GM12801 (cell line): ENCODE data around the gene FMNL2.

Experiments used
- CTCF ChIP-seq: IDR thresholded peaks from one replicate; pipeline ENCODE4 v1.5.1; 2011; ENCODE audit warnings: control low read depth; ENCODE audit not compliant: insufficient read length; ENCODE audit errors: extremely low read depth

The FMNL2 gene

GRCh38 chr2:152455738-152456137 lies 120.8 kb downstream of the FMNL2 start:
- TF ChIP-seq CTCF = no peak

DNA sequence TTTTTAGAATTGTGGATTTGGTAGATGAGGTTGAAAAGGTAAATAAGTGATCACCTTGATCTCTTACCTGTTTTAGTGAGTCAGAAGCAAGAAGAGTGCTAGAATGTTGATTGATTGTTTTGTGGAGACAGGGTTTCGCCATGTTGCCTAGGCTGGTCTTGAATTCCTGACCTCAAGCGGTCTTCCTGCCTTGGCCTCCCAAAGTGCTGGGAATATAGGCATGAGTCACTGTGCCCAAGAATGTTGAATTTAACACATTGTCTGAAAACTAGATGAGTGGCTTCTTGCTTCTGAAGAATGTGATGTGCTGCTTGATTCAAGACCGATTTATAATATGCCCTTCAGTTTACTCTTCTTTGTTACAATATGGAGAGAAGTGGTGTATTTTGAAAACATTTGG lies 121.3 kb downstream of the FMNL2 start:
- TF ChIP-seq CTCF = no peak

- no peak for TF ChIP-seq CTCF
Measured at GRCh38 chr2:152458441-152458940, 123.5 kb downstream of the FMNL2 start.

DNA sequence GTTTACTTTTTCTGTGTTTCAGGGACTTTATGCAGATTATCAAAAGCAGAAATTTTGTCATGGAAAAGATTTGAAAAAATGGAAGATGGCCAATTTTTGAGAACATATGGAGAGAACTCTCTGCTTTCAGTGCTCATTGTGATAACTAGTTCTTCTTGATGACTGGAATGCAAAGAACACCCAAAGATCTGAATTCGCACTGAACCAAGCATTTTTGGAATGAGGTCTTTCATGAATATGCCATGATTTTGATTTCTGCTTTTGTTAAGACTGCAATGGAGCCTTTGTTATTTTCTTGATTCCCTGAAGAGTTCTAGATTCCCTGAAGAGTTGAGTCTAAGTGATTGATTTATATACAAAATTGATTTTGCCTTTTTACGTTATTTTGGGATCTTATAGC lies 124.1 kb downstream of the FMNL2 start:
- TF ChIP-seq CTCF = no peak

DNA sequence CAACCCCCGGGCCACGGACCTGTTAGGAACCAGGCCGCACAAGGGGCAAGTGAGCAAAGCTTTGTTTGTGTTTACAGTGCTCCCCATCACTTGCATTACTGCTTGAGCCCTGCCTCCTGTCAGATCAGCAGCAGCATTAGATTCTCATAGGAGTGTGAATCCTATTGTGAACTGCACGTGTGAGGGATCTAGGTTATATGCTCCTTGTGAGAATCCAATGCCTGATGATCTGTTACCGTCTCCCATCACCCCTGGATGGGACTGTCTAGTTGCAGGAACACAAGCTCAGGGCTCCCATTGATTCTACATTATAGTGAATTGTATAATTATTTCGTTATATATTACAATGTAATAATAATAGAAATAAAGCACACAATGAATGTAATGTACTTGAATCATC lies 125.6 kb downstream of the FMNL2 start:
- TF ChIP-seq CTCF = no peak

GRCh38 chr2:152462120-152462519 lies 127.1 kb downstream of the FMNL2 start:
- TF ChIP-seq CTCF = no peak

DNA sequence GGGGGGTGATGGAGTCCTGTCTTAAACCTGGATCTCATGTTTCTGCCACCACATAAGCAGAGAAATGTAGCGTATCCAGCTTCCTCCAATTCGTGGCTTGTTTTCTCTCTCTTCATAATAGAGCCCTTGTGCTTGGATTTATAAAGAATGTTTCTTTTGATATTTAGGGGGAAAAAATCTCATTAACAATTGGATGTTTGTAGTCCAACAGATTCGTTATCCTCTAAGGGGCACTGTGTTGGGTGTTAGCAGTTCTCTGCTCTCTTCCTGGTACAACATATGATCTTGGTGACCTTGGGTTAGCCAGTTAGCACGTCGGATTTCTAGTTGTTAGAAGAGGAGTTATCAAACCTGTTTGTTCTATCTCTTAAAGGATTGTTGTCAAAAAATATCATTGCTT lies 127.8 kb downstream of the FMNL2 start:
- no peak for TF ChIP-seq CTCF
